Measurements from ENCODE around the gene TRPM6.

The TRPM6 gene

DNA sequence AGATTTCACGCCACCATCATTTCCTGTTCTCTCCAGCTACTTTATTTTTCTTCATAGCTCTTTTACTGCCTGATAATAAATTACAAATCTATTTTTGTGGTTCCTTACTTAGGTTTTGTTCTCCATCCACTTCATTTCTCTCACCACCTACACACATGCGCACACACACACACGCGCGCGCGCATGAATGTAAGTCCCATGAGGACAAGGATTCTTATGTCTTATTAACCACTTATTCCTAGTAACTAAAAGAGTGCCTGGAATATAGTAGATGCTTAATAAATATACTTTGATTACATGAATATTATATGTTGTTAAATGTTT, 116.5 kb downstream of the TRPM6 start:
- in situ Hi-C loops (cut with MboI; ENCODE audit: low sequenced_read_pairs, unreplicated experiment): loop anchor here (5.0 kb wide), 2 partner anchors 231 to 306 kb away; no protein-coding TSS in a partner anchor
- TF ChIP-seq, protein P1, sequence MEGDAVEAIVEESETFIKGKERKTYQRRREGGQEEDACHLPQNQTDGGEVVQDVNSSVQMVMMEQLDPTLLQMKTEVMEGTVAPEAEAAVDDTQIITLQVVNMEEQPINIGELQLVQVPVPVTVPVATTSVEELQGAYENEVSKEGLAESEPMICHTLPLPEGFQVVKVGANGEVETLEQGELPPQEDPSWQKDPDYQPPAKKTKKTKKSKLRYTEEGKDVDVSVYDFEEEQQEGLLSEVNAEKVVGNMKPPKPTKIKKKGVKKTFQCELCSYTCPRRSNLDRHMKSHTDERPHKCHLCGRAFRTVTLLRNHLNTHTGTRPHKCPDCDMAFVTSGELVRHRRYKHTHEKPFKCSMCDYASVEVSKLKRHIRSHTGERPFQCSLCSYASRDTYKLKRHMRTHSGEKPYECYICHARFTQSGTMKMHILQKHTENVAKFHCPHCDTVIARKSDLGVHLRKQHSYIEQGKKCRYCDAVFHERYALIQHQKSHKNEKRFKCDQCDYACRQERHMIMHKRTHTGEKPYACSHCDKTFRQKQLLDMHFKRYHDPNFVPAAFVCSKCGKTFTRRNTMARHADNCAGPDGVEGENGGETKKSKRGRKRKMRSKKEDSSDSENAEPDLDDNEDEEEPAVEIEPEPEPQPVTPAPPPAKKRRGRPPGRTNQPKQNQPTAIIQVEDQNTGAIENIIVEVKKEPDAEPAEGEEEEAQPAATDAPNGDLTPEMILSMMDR (IDR thresholded peaks at IDR 0.05; ENCODE audit: borderline replicate concordance, control extremely low read depth, extremely low read depth, insufficient read depth, missing control alignments): no peak
- DNase-seq (ENCODE audit: low spot score): no peak

- DNase-seq (ENCODE audit: low spot score): peak; percentile 47
- in situ Hi-C loops (cut with MboI; ENCODE audit: low sequenced_read_pairs, unreplicated experiment): loop anchor here (5.0 kb wide), 2 partner anchors 232 to 307 kb away; no protein-coding TSS in a partner anchor
- TF ChIP-seq, protein P1 (IDR thresholded peaks at IDR 0.05; ENCODE audit: borderline replicate concordance, control extremely low read depth, extremely low read depth, insufficient read depth, missing control alignments): peak; percentile 57
Observed at GRCh38 chr9:74770508-74771261, 117.0 kb downstream of the TRPM6 start.

GRCh38 chr9:74765481-74765971, 122.2 kb downstream of the TRPM6 start:
- no peak for DNase-seq (ENCODE audit: low spot score)
- TF ChIP-seq, protein P1 (IDR thresholded peaks at IDR 0.05; ENCODE audit: borderline replicate concordance, control extremely low read depth, extremely low read depth, insufficient read depth, missing control alignments): no peak
- in situ Hi-C loops (cut with MboI; ENCODE audit: low sequenced_read_pairs, unreplicated experiment): no loop called here

DNA sequence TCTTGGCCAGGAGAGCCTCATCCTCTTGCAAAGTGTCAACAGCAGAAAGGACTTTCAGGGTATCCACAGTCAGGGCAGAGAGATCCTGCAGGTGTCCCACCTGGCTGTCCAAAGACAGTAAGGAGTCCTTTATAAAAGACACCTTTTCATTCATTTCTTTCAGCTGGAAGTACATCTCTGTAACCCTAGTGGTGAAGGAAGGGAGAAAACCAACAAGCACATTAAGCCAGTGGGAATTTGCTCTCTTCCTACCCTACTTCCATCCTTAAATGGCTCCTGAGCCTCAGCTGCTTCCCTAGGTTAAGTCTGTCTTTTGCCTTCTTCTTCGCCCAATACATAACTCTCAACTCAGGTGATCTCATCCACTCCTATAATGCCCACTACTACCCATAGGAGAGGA, 124.8 kb downstream of the TRPM6 start:
- in situ Hi-C loops (cut with MboI; ENCODE audit: low sequenced_read_pairs, unreplicated experiment): no loop called here
- no peak for DNase-seq (ENCODE audit: low spot score)

GRCh38 chr9:74760031-74760700, 127.6 kb downstream of the TRPM6 start:
- DNase-seq (ENCODE audit: low spot score): no peak
- TF ChIP-seq, protein P1 (IDR thresholded peaks at IDR 0.05; ENCODE audit: borderline replicate concordance, control extremely low read depth, extremely low read depth, insufficient read depth, missing control alignments): no peak

More for the DNA sequence above, 124.8 kb downstream of the TRPM6 start:
- TF ChIP-seq, protein P1 (IDR thresholded peaks at IDR 0.05; ENCODE audit: borderline replicate concordance, control extremely low read depth, extremely low read depth, insufficient read depth, missing control alignments): no peak

GRCh38 chr9:74755999-74756398, 131.7 kb downstream of the TRPM6 start:
- TF ChIP-seq, protein P1 (IDR thresholded peaks at IDR 0.05; ENCODE audit: borderline replicate concordance, control extremely low read depth, extremely low read depth, insufficient read depth, missing control alignments): no peak
- no peak for DNase-seq (ENCODE audit: low spot score)
- in situ Hi-C loops (cut with MboI; ENCODE audit: low sequenced_read_pairs, unreplicated experiment): no loop called here

More at GRCh38 chr9:74760031-74760700, 127.6 kb downstream of the TRPM6 start:
- in situ Hi-C loops (cut with MboI; ENCODE audit: low sequenced_read_pairs, unreplicated experiment): no loop called here

All from GM13976 (cell line).